IPS DF 6.9 (cell line): ENCODE results near the gene MICAL2.

Experiments used
- DNase-seq: peaks from one replicate; pipeline ENCODE4 v3.0.0-alpha.2; 2013; ENCODE audit warnings: low read depth, low spot score
- H3K27ac ChIP-seq: one replicate; pipeline ENCODE4 v1.5.1; 2013; ENCODE audit warnings: low read length, control low read depth
- H3K27me3 ChIP-seq: 2 replicates; pipeline ENCODE4 v1.6.1; 2013; ENCODE audit warnings: mild to moderate bottlenecking, low read length; ENCODE audit not compliant: control insufficient read depth, insufficient read depth
- H3K36me3 ChIP-seq: 2 replicates; pipeline ENCODE4 v1.6.1; 2013; ENCODE audit warnings: low read length; ENCODE audit not compliant: control insufficient read depth, insufficient read depth
- H3K4me1 ChIP-seq: 2 replicates; pipeline ENCODE4 v1.6.1; 2013; ENCODE audit warnings: low read length; ENCODE audit not compliant: control insufficient read depth, insufficient read depth
- H3K4me3 ChIP-seq: 2 replicates; pipeline ENCODE4 v1.5.1; 2013; ENCODE audit warnings: mild to moderate bottlenecking, low read length
- H3K9me3 ChIP-seq: 2 replicates; pipeline ENCODE4 v1.6.1; 2013; ENCODE audit warnings: low read length, inconsistent platforms; ENCODE audit not compliant: control insufficient read depth, insufficient read depth
- WGBS: extraction: QIAGEN DNeasy Blood & Tissue Kit; methylation state at CpG from one replicate; pipeline ENCODE4 v1.1.7; 2013; ENCODE audit warnings: mixed read lengths, missing lambda C conversion rate; ENCODE audit not compliant: insufficient read length, insufficient coverage; 5-methylcytosine and 5-hydroxymethylcytosine counted together

The MICAL2 gene

DNA sequence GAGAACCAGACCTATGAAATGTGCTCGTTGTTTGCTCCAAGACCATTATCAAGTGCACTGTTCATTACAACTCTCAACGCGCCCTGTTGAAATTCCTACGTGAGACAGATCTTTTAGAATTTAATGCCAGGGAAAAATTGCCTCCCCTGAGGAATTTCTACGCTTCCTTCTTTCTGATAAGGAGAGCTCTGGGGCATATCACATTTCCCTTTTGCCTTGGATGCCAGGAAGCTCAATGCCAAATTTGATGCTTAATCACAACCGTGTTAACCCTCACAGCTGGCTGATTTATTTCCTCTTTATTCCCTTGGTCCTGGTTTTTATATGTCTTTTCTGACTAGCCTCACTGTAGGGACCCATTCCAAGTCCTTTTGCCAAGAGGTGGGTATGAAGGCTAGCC lies 109.4 kb downstream of the MICAL2 start:
- DNase-seq = no peak
- no peak overlapping the region for H3K4me3 ChIP-seq
- H3K27me3 ChIP-seq = no peaks in the 10 kb centered on the region
- no peak overlapping the region for H3K27ac ChIP-seq
- WGBS = no CpG with 5 or more reads among the region's 6 CpGs
- no peaks in the 10 kb centered on the region for H3K36me3 ChIP-seq
- no peaks in the 10 kb centered on the region for H3K9me3 ChIP-seq
- no peaks in the 10 kb centered on the region for H3K4me1 ChIP-seq

DNA sequence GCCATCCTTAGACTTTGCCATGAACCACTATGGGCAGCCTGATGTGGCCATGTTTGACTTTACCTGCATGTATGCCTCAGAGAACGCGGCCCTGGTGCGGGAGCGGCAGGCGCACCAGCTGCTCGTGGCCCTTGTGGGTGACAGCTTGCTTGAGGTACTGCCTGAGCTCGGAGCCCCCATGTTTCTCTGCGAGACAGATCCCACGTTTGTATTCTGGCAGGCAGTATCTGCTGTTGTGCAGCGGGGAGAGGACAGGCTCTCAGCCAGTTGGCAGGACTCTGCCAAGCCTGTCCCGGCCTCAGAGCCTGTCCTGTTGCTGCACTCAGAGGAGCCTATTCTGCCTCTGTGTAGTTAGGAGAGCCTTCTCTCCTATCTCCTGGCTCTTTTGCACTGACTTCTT lies 109.9 kb downstream of the MICAL2 start:
- H3K27ac ChIP-seq = no peak overlapping the region
- no peaks in the 10 kb centered on the region for H3K36me3 ChIP-seq
- no peaks in the 10 kb centered on the region for H3K27me3 ChIP-seq
- WGBS = no CpG with 5 or more reads among the region's 11 CpGs
- no peaks in the 10 kb centered on the region for H3K9me3 ChIP-seq
- H3K4me1 ChIP-seq = no peaks in the 10 kb centered on the region
- no peak overlapping the region for H3K4me3 ChIP-seq
- no peak for DNase-seq

DNA sequence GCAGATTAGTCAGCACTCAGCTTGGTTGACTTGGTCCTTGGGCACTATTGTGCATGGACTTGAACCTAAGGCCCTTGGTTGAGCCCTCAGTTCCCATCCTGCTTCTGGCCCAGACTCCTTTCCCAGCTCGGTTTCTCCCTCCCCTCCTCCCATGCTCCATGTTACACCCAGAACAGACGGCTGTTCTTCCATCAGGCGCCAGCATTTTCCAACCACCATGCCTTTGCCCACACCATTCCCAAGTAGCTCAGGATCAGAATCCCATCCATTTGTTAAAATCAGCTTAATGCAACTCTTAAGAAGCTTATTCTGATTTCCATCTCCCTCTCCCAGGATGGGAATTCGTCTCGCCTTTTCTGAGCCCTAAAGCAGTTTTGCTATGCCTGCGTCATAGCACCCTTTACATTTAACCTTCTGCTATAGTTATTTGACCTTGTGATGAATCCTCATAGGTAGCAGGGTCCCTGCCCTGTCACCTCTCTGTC lies 110.7 kb downstream of the MICAL2 start:
- no peak for DNase-seq
- WGBS = no CpG with 5 or more reads among the region's 6 CpGs
- no peaks in the 10 kb centered on the region for H3K9me3 ChIP-seq
- H3K4me3 ChIP-seq = no peak overlapping the region
- no peak overlapping the region for H3K27ac ChIP-seq
- no peaks in the 10 kb centered on the region for H3K36me3 ChIP-seq
- H3K27me3 ChIP-seq = no peaks in the 10 kb centered on the region
- H3K4me1 ChIP-seq = no peaks in the 10 kb centered on the region

DNA sequence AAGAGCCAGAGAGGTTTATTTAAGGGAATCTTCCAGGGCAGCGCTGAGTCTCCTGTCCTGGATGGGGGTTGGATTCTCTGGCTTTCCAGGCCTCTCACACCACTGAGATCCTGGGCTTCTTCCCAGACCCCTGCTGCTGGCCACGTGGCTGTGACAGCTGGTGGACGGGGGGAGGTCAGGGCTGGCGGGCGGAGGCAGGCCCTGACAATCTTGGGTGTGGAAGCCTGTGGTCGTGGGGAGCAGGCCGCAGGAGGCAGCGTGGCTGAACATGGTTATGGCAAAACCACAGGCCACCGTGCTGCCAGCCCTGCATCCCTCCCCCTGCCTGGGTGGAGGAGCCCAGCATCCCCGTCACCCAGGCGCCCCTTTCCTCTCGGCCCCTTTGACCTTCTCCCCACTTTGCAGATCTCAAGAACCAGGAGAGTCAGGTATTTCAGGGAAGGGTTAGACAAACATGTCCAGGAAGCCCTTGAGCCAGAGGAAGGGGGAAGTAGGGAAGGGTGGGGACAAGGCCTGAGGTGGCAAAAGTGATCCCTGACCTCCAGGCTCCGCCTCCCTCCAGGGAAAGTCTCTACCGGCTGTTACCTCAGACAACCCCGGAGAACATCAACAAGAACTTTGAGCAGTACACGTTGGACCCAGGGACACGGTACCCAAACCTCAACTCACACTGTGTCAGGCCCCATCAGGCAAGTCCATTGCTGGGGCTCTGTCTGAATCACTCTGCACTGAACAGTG lies 111.8 kb downstream of the MICAL2 start:
- WGBS = no CpG with 5 or more reads among the region's 17 CpGs
- DNase-seq = no peak
- Histone ChIP-seq H3K4me1 (no peaks in the 10 kb centered on the region), H3K9me3 (no peaks in the 10 kb centered on the region), H3K4me3 (no peak overlapping the region), H3K36me3 (no peaks in the 10 kb centered on the region), H3K27me3 (no peaks in the 10 kb centered on the region), H3K27ac (no peak overlapping the region)

DNA sequence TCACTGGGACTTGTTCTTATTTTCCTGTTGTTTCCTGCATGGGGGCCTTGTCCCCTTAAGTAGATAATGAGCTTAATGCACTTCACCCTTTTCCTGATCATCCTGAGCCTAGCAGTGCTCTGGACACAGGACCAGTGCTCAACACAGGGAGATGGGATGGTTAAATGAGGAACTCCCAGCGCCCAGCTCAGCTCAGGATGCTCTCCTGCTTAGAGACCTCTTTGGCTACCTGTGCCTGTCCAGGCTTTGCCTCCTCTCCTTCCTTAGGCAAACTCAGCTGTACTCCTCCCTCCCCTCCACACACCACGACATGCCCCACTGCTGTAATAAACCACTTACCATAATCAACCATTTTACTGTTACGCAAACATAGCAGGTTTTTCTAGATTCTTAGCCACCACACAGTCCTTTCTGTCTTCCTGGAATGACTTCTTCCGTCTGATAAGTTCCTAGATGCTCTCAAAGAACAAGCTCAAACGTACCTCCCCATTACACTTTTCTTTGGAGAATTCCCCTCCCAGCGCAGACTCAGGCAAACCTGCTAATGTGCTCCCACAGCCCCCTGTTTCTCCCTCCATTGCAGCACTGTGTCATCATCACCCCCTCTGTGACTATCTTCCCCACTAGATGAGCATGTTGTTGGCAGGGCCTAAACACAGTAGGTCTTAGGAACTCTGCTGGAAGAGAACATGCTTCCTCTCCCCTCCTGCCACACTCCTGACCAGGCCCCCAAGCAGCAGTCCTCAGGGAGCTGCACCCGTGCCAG lies 113.6 kb downstream of the MICAL2 start:
- no peaks in the 10 kb centered on the region for H3K27me3 ChIP-seq
- no peak for DNase-seq
- no peak overlapping the region for H3K27ac ChIP-seq
- H3K4me3 ChIP-seq = no peak overlapping the region; the same call in 1 of the 2 replicates
- 100% methylated on average over 2 of the region's 7 CpGs for WGBS
- no peaks in the 10 kb centered on the region for H3K9me3 ChIP-seq
- no peaks in the 10 kb centered on the region for H3K4me1 ChIP-seq
- no peaks in the 10 kb centered on the region for H3K36me3 ChIP-seq

DNA sequence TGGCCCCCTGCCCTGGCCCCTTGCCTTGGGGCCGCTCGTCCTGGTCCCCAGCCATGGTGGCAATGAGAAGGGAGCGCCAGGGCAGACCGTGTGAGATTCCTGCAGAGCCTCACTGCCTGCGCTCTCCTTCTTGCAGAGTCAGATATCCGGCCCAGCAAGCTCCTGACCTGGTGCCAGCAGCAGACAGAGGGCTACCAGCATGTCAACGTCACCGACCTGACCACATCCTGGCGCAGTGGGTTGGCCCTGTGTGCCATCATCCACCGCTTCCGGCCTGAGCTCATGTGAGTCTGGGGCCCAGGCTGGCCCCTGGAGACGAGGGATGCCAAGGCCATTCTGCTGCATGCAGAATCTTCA lies 114.1 kb downstream of the MICAL2 start:
- WGBS = no CpG with 5 or more reads among the region's 12 CpGs
- peak overlapping the region; percentile 2; the same call in 1 of the 2 replicates for H3K4me3 ChIP-seq
- no peaks in the 10 kb centered on the region for H3K27me3 ChIP-seq
- no peaks in the 10 kb centered on the region for H3K4me1 ChIP-seq
- DNase-seq = no peak
- H3K9me3 ChIP-seq = no peaks in the 10 kb centered on the region
- H3K36me3 ChIP-seq = no peaks in the 10 kb centered on the region
- no peak overlapping the region for H3K27ac ChIP-seq

DNA sequence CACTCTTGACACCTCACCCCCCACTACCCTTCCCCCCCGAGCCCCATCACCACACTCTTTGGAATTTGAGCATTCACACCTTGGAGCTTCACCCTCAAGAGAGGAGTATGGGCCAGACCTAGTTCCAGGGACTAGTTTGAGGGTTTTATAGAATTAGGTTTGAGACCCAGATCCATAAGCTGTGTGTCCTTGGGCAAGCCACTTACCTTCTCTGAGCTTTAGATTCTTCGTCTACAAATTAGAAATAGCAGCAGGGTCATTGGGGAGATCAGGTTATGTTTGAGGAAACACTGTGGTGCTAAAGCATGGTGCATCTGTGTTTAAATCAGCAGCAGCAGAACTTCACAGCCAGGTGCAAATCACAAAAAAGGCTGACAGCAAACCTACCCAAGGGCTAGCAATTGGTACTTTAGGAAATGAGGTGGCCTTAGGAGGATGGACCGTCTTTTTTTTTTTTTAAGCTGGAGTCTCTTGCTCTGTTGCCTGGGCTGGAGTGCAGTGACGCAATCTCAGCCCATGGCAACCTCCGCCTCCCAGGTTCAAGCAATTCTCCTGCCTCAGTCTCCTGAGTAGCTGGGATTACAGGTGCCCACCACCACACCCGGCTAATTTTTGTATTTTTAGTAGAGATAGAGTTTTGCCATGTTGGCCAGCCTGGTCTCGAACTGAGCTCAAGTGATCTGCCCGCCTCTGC lies 114.8 kb downstream of the MICAL2 start:
- Histone ChIP-seq H3K4me3 (no peak overlapping the region), H3K9me3 (no peaks in the 10 kb centered on the region), H3K27ac (no peak overlapping the region), H3K27me3 (no peaks in the 10 kb centered on the region), H3K36me3 (no peaks in the 10 kb centered on the region), H3K4me1 (no peaks in the 10 kb centered on the region)
- no peak for DNase-seq
- no CpG with 5 or more reads among the region's 8 CpGs for WGBS

DNA sequence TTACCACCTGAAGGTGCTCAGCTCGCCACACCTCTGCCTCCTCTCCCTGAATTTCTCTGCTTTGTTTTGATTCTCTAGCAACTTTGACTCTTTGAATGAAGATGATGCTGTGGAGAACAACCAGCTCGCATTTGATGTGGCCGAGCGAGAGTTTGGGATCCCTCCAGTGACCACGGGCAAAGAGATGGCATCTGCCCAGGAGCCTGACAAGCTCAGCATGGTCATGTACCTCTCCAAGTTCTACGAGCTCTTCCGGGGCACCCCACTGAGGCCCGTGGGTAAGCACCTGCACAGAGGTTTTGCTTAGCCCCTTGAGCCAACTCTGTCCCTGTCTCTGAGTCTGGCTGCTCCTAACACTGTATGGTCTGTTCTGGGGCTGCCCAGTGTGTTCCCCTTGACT lies 115.7 kb downstream of the MICAL2 start:
- no peak overlapping the region for H3K4me3 ChIP-seq
- WGBS = no CpG with 5 or more reads among the region's 8 CpGs
- no peaks in the 10 kb centered on the region for H3K36me3 ChIP-seq
- DNase-seq = no peak
- no peak overlapping the region for H3K27ac ChIP-seq
- no peaks in the 10 kb centered on the region for H3K27me3 ChIP-seq
- no peaks in the 10 kb centered on the region for H3K4me1 ChIP-seq
- no peaks in the 10 kb centered on the region for H3K9me3 ChIP-seq

DNA sequence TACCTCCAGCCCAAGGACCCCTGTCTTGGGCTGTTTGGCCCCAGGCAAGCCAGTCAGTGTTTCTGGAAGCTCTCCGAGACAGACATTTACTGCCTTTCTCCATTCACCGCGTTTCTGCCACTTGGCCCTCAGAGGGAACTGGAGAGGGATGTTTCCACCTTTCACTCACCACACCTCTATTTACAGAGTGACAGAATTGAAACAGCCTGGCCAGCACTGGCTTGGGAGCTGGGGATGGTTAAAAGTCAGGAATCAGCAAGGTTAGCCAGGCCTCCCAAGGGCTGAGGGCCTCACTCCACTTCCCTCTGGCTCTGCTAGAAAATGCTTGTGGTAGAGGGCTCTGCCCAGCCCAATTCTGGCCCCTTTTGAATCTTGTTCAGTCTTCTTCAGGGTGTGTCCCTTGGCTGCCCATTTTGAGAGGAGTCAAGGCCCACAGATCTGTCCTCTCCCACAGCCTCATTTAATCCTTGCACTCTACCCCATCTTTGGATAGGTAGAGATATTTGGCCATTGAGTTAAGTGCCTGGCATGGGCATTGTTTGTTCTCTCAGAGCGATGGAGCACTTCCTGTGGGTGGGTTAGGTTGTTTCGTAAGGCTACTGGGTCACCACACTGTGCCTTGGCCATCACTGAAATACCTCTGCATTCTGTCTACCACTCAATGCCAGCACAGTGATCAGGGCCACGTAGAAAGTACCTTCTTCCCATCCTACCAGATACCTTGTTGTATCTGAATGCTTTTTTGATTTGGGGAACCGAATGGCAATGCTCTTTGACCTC lies 119.2 kb downstream of the MICAL2 start:
- no peaks in the 10 kb centered on the region for H3K4me1 ChIP-seq
- WGBS = no CpG with 5 or more reads among the region's 7 CpGs
- no peak overlapping the region for H3K27ac ChIP-seq
- H3K9me3 ChIP-seq = no peaks in the 10 kb centered on the region
- no peaks in the 10 kb centered on the region for H3K27me3 ChIP-seq
- no peak for DNase-seq
- no peaks in the 10 kb centered on the region for H3K36me3 ChIP-seq
- H3K4me3 ChIP-seq = no peak overlapping the region

DNA sequence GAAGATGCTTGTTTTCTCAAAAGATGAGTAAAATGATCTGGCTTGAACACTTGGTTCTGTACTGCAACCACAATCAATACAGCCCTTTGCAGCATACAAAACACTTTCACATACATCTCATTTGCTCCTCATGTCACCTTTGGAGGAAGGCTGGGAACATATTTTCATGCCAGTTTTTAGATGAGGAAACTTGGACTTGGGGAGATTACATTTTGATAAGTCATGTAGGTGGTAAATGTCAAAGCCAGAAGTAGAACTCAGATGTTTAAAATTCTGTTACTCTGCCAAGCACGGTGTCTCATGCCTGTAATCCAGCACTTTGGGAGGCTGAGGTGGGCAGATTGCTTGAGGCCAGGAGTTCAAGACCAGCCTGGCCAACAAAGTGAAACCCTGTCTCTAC lies 121.8 kb downstream of the MICAL2 start:
- no peak for DNase-seq
- H3K27me3 ChIP-seq = no peaks in the 10 kb centered on the region
- H3K36me3 ChIP-seq = no peaks in the 10 kb centered on the region
- H3K27ac ChIP-seq = no peak overlapping the region
- H3K4me3 ChIP-seq = no peak overlapping the region
- no CpG with 5 or more reads among the region's 1 CpG for WGBS
- no peaks in the 10 kb centered on the region for H3K4me1 ChIP-seq
- H3K9me3 ChIP-seq = no peaks in the 10 kb centered on the region
